Effector memory CD8-positive, alpha-beta T cell (primary cell): ENCODE measurements around the gene DLG2.

ENCODE experiments used
- ATAC-seq: fragments of 150-1000 bp; cut with Tn5 transposase; replicated peaks from 2 replicates; pipeline ENCODE4 v1.10.0; 2021; ENCODE audit warnings: mild to moderate bottlenecking, moderate library complexity
- DNase-seq, 3 experiments: peaks; one replicate each; pipeline ENCODE4 v3.0.0; 2021
- H3K27ac Mint-ChIP-seq, 2 donors: one replicate each; pipeline ENCODE4 v1.8.0; 2022; ENCODE audit warnings: mild to moderate bottlenecking in 2 of 2, mixed read lengths in 2 of 2, moderate library complexity in 2 of 2
- H3K27me3 Mint-ChIP-seq, 2 donors: one replicate each; pipeline ENCODE4 v1.8.0; 2022; ENCODE audit warnings: mixed read lengths in 2 of 2
- H3K36me3 Mint-ChIP-seq: one replicate; pipeline ENCODE4 v1.8.0; 2022; ENCODE audit warnings: mild to moderate bottlenecking, moderate library complexity, mixed read lengths; ENCODE audit not compliant: insufficient read depth
- H3K4me1 Mint-ChIP-seq, 2 donors: one replicate each; pipeline ENCODE4 v1.8.0; 2022; ENCODE audit warnings: low read depth in 2 of 2, mixed read lengths in 2 of 2
- H3K4me3 Mint-ChIP-seq, 2 donors: one replicate each; pipeline ENCODE4 v1.8.0; 2022; ENCODE audit warnings: mild to moderate bottlenecking in 2 of 2, mixed read lengths in 2 of 2, moderate library complexity in 2 of 2
- H3K9me3 Mint-ChIP-seq, 2 donors: one replicate each; pipeline ENCODE4 v1.8.0; 2022; ENCODE audit warnings: mixed read lengths in 2 of 2

DLG2 gene

DNA sequence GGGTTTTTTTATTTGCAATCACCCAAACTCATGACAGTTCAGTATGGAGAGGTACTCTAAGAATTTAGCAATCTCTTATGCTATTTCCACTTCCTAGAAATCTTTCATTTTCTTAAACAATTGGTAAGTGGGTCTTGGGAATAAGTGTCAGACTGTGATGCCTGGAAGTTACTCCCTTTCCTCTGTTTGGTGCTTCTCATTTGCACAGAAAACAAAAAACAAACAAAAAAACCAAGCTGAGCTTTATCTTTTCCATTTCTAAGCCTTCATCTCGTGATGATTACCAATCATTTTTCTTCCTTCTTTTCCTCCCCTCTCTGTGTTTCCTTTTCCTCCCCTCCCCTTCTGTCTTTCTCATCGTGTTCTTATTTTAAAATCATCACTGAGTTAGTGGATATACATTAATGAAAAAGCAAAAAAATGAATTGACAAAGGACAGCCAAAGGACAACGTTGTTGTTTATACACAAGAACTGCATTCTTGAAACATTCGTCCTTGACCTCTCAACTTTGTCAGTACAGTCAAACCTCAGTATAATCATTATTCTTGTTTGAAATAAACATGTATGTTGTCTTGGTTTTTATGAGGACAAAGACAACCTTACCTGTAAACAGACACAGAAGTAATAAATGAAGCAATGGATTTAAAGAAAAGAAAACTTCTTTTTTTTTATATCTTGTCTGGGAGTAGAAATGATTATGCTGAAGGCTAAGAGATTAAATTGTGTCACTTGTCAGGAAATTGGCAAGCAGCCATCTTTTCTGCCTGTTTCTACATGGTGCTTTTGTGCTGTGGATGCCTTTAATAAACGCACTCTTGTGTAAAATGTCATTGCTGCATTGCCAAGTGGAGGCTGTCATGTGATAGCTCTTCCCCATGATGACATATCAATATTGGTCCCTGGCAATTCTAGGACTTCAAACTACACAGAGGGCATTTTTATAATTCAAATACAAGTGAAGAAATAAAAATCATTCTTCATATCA, 1537.8 kb downstream of the DLG2 start:
- no peaks in the 10 kb centered on the region for H3K36me3 Mint-ChIP-seq
- H3K27me3 Mint-ChIP-seq, result no peaks in the 10 kb centered on the region
- peak overlapping the region in 1 of 2 donors; percentile 75 for H3K27ac Mint-ChIP-seq
- ATAC-seq, result no peak
- H3K4me1 Mint-ChIP-seq, result no peaks in the 10 kb centered on the region
- no peak for DNase-seq
- H3K4me3 Mint-ChIP-seq, result no peak overlapping the region
- H3K9me3 Mint-ChIP-seq, result peaks cover 7% of the 10 kb centered on the region in 2 donors

DNA sequence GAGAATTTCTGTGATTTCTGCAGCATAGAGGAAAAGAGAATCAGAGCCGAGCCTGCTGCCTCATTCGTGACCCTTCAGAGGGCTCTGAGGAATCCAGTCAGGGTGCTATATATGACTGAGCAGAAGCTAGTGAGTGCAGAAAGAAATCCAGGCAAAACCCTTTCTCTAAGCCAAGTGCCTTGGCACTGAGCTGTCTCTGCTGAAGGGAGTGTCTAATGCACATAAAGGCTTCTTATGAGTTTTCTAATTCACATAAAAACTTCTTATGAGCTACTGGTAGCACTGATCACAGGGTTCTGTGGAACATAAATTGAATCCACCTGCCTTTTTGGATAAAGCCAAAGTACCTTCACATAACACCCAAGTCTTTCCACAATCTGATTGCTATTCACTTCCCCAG, 1555.3 kb downstream of the DLG2 start:
- Mint-ChIP-seq H3K27ac (no peak overlapping the region), H3K4me1 (no peaks in the 10 kb centered on the region)

DNA sequence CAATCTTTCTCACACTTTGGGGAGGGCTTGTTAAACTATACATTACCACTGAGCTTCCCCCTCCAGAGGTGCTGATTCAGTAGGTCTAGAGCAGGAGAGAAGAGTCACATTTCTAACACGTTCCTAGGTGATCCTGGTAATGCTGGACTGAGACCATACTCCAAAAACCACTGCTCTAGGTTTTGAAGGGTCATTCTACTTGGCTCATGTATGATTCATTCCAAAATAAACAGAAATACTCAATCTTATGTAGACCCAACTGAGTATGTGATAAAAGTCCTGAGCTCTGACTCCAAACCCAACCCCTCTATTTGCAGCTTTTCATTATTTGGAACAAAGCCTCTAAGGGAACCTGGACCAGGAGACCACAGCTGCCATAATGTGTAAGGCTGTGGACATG, 1558.1 kb downstream of the DLG2 start:
- ATAC-seq, result no peak
- H3K27me3 Mint-ChIP-seq, result no peaks in the 10 kb centered on the region

More for the DNA sequence above, 1555.3 kb downstream of the DLG2 start:
- no peaks in the 10 kb centered on the region for H3K27me3 Mint-ChIP-seq
- peaks cover 15 to 23% of the 10 kb centered on the region in 2 donors for H3K9me3 Mint-ChIP-seq
- no peak overlapping the region for H3K4me3 Mint-ChIP-seq
- no peaks in the 10 kb centered on the region for H3K36me3 Mint-ChIP-seq
- DNase-seq (no peak), ATAC-seq (no peak)

DNA sequence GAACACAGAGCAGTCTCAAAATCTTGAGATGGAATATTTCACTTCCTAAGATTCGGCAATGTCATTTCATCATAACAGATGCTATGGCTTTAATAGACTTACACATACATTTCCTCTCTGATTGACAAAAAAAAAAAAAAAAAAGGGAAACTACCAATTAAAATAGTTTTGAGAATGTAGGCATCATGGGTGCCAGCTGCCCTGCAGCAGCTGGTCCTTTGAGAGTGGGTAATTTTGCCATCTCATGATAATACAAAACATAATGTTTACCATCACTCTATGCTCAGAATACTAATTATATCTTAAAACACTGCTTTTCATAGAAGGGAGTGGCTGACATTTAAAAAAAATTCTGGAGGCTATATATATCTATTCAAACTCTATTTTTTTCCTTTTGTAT, 1565.4 kb downstream of the DLG2 start:
- Mint-ChIP-seq H3K4me3 (no peak overlapping the region), H3K9me3 (peaks cover 10 to 12% of the 10 kb centered on the region in 2 donors), H3K27me3 (no peaks in the 10 kb centered on the region), H3K27ac (no peak overlapping the region), H3K4me1 (no peaks in the 10 kb centered on the region), H3K36me3 (no peaks in the 10 kb centered on the region)
- DNase-seq (no peak), ATAC-seq (no peak)

More for the DNA sequence above, 1558.1 kb downstream of the DLG2 start:
- Mint-ChIP-seq H3K9me3 (peaks cover 8 to 15% of the 10 kb centered on the region in 2 donors), H3K36me3 (no peaks in the 10 kb centered on the region), H3K4me3 (no peak overlapping the region), H3K4me1 (no peaks in the 10 kb centered on the region), H3K27ac (no peak overlapping the region)
- DNase-seq, result no peak

DNA sequence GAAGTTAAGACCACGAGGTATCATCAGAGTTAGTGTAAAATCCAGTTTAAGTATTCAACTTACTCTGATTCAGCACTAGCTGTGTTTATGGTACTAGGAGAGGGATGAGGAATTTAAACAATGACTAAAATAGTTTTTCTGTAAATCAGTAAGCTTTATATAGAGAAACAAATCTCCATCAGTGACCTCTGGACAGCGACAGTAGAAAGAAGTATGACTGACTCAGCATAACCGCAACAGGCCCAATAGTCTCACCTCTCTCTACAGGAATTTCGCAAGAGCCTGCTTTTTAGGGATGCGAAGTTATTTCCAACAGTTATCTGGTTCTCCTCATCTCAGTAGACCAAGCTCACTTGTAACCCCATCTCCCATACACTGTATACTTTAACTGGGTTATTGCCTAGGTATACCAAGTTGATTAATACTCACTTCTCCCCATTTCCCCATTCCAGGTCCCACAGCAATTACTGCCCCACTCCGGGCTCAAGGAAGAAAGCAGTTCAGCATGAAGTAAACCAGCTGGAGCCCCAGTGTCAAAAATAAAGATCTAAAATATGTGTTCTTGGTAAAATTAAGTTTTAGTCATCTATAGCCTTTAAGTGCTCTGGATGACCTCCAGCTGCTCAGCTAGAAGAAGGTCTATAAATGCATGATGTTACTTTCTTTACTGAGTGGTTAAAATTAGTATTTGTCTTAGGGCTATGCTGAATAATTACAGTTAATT, 1570.3 kb downstream of the DLG2 start:
- no peaks in the 10 kb centered on the region for H3K4me1 Mint-ChIP-seq
- H3K27me3 Mint-ChIP-seq, result no peaks in the 10 kb centered on the region
- H3K36me3 Mint-ChIP-seq, result no peaks in the 10 kb centered on the region
- peaks cover 12 to 24% of the 10 kb centered on the region in 2 donors for H3K9me3 Mint-ChIP-seq
- ATAC-seq, result no peak
- no peak for DNase-seq
- H3K27ac Mint-ChIP-seq, result no peak overlapping the region
- H3K4me3 Mint-ChIP-seq, result no peak overlapping the region

DNA sequence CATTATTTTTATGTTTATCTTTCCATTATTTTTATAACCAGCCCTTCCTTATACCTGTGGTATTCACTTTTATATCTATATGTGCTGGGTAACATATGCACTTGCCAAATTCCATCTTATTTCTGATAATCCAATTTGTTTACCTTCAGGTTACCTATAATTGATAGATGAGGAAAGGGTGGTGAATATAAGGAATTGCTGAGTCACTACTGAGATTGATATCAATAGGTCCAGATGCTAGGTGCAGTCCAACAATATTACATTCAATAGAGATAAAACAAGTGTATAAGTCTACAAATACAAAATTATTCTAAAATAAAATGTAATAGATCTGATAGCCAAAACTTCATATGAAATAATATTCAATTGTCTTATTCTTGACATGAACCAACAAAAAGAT, 1582.0 kb downstream of the DLG2 start:
- no peak for DNase-seq
- H3K9me3 Mint-ChIP-seq, result peaks cover 11 to 21% of the 10 kb centered on the region in 2 donors
- no peak overlapping the region for H3K27ac Mint-ChIP-seq
- H3K4me3 Mint-ChIP-seq, result no peak overlapping the region
- no peaks in the 10 kb centered on the region for H3K36me3 Mint-ChIP-seq
- H3K4me1 Mint-ChIP-seq, result no peaks in the 10 kb centered on the region
- no peak for ATAC-seq
- H3K27me3 Mint-ChIP-seq, result no peaks in the 10 kb centered on the region

DNA sequence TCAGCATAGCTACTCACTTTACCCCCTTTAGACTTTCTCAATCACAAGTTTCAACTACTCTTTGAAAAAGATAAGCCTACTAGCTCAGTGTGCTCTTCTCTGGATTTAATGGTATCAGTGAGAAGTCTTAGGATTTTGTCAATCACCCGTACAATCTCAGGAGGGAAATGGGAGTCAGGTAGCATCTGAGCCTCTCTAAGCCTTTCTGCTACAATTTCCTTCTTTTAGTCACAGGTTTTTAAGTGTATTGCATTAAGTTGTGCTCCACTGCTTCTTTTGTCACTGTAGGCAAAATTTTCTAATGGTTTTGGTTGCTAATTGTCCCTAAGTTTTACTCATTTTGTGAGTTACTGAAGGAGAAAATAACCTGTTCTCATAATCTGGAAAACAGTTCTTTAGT, 1582.4 kb downstream of the DLG2 start:
- no peaks in the 10 kb centered on the region for H3K4me1 Mint-ChIP-seq
- H3K9me3 Mint-ChIP-seq, result peaks cover 7 to 16% of the 10 kb centered on the region in 2 donors
- H3K27me3 Mint-ChIP-seq, result no peaks in the 10 kb centered on the region
- H3K4me3 Mint-ChIP-seq, result no peak overlapping the region
- ATAC-seq, result no peak
- no peak overlapping the region for H3K27ac Mint-ChIP-seq
- no peaks in the 10 kb centered on the region for H3K36me3 Mint-ChIP-seq
- no peak for DNase-seq

DNA sequence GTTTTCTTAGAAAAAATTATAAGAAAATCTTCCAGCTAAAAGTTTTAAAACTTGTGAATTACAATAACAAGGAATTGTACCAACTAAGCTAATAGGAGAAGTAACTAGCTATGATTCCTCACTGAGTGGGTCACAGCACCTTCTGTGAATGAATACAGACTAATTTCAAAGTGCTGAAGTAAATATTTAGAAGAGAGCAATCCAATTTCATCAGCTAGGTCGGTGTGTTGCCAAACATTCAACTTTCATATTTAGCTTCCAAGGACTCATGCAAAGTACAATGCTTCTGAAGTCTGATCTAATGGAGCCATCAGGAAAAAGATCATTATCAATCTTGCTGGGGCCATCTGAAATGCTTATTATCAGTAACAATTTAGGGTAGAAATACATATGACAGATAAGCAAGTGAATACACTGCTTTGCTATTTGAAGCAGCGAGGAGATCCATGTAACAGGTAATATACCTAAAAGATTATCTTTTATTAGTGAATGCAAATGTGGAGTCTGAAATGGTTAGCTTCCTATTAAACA, 1590.4 kb downstream of the DLG2 start:
- ATAC-seq (no peak), DNase-seq (no peak)
- no peaks in the 10 kb centered on the region for H3K4me1 Mint-ChIP-seq
- peaks cover 8 to 15% of the 10 kb centered on the region in 2 donors for H3K9me3 Mint-ChIP-seq
- no peak overlapping the region for H3K4me3 Mint-ChIP-seq
- no peak overlapping the region for H3K27ac Mint-ChIP-seq
- no peaks in the 10 kb centered on the region for H3K36me3 Mint-ChIP-seq
- H3K27me3 Mint-ChIP-seq, result no peaks in the 10 kb centered on the region

DNA sequence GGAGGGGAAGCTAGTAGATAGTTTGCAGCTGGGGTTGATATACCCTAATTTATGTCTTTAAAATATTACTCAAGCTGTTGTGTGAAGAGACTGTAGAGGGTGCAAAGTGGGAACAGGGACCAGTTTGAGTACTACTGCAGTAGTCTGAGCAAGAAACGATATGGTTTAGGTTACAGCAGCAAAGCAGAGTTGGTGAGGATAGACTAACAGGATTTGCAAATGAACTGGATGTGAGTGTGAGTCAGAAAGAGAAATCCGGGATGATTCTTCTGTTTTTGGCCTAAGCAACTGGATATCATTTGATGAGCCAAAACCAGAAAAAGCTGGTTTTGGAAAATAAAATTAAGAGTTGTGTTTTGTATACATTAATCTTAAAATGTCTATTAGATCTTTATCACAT, 1591.5 kb downstream of the DLG2 start:
- ATAC-seq, result no peak
- H3K36me3 Mint-ChIP-seq, result no peaks in the 10 kb centered on the region

DNA sequence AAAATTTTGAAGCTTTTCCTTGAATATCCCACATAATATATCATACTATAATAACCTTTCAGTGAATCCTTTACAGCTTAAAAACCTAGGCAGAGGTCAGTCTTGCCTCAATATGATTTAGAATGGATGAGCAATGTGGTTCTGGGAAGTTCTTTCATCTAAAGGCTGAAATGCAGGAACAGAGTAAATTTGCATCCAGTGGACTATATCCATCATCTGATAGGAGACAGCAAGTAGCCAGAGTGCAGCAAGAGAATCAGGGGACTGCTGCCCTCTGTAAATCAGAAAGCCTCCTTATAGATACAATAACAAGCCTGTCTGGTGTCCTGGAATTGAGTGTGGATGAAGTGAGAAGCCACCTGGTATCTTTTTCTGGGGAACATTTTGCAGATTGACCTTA, 1592.7 kb downstream of the DLG2 start:
- peaks cover 13 to 15% of the 10 kb centered on the region in 2 donors for H3K9me3 Mint-ChIP-seq
- H3K36me3 Mint-ChIP-seq, result no peaks in the 10 kb centered on the region
- H3K27me3 Mint-ChIP-seq, result no peaks in the 10 kb centered on the region
- ATAC-seq, result no peak
- no peak overlapping the region for H3K4me3 Mint-ChIP-seq
- no peaks in the 10 kb centered on the region for H3K4me1 Mint-ChIP-seq
- no peak overlapping the region for H3K27ac Mint-ChIP-seq
- no peak for DNase-seq

More for the DNA sequence above, 1591.5 kb downstream of the DLG2 start:
- Mint-ChIP-seq H3K4me3 (no peak overlapping the region), H3K9me3 (peaks cover 9 to 15% of the 10 kb centered on the region in 2 donors), H3K27me3 (no peaks in the 10 kb centered on the region), H3K27ac (no peak overlapping the region), H3K4me1 (no peaks in the 10 kb centered on the region)
- no peak for DNase-seq

DNA sequence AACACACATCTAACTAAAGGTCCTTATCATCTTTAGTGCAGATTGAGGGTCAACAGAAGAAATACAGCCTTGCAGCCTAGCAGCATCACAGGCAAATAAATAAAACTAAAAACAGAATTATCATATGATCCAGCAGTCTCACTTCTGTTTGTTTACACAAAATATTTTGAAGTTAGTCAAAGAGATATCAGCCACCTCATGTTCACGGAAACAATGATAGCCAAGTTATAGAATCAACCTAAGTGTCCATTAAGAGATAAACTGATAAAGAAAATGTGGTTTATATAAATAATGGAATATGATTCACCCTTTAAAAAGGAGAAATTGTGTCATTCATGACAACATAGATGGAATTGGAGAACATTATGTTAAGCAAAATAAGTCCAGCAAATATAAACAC, 1602.9 kb downstream of the DLG2 start:
- Mint-ChIP-seq H3K36me3 (no peaks in the 10 kb centered on the region), H3K4me3 (no peak overlapping the region), H3K27ac (no peak overlapping the region), H3K9me3 (peaks cover 7 to 9% of the 10 kb centered on the region in 2 donors), H3K4me1 (no peaks in the 10 kb centered on the region), H3K27me3 (no peaks in the 10 kb centered on the region)
- ATAC-seq (no peak), DNase-seq (no peak)

DNA sequence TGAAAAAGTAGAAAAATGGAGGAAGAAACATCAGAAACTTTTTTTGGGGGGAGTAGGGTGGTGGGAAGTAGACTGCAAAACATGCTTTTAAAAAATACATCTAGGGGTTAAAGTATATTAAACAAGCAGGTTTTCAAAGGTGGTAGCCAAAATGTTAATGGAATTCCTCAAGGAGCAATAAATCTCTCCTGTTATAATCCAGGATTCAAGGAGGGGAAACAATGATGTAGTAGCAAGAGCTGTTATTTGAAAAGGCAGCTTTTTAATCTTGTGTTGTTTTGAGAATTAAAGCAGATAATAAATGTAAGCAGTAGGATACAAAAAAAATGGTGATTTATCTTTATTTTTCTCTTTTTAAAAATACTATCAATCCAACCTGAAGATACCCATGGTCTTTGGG, 1604.4 kb downstream of the DLG2 start:
- H3K27me3 Mint-ChIP-seq, result no peaks in the 10 kb centered on the region
- H3K36me3 Mint-ChIP-seq, result no peaks in the 10 kb centered on the region
- no peak overlapping the region for H3K4me3 Mint-ChIP-seq
- peaks cover 7 to 10% of the 10 kb centered on the region in 2 donors for H3K9me3 Mint-ChIP-seq
- no peaks in the 10 kb centered on the region for H3K4me1 Mint-ChIP-seq
- ATAC-seq (no peak), DNase-seq (no peak)
- no peak overlapping the region for H3K27ac Mint-ChIP-seq

DNA sequence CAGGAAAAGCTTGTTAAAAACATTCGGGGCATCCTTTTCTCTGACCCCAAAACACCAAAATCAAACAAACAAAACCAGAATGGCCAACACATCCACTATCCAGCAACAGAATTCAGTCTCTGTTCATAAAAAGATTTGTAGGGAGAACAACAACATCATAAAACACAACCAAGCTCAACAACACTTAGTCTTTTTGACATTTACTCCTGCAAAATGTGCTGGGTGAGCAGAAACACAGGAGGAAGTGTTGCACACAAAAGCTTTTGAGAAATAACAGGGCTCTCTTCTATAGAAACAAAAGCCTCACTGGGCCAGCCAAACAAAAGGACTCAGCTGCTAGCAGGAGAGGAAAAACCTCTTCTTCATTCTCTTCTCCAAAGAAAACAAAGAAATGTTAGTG, 1604.9 kb downstream of the DLG2 start:
- DNase-seq, result no peak
- Mint-ChIP-seq H3K27ac (no peak overlapping the region), H3K4me1 (no peaks in the 10 kb centered on the region), H3K4me3 (no peak overlapping the region), H3K27me3 (no peaks in the 10 kb centered on the region), H3K9me3 (peaks cover 7 to 10% of the 10 kb centered on the region in 2 donors), H3K36me3 (no peaks in the 10 kb centered on the region)
- no peak for ATAC-seq
